ENCODE data around the gene C11orf86. TPM values are rescaled to one million over a fixed set of nuclear protein-coding genes. Genes with fewer than 3 reads are reported as not detected.

C11orf86 gene
- total RNA-seq, 1 donor from 2014 or later = not detected

- DNase-seq (ENCODE audit: low spot score) = no peak
- no peaks in the 10 kb centered on the region for H3K4me1 Mint-ChIP-seq (ENCODE audit: low read depth)
- H3K9me3 Mint-ChIP-seq = no peaks in the 10 kb centered on the region
- no peak overlapping the region for H3K4me3 Mint-ChIP-seq
- H3K27me3 Mint-ChIP-seq (ENCODE audit: insufficient read depth) = peaks cover 6% of the 10 kb centered on the region
- no peak overlapping the region for H3K27ac Mint-ChIP-seq
- intact Hi-C loops (cut with micrococcal nuclease) = no loop called here
- H3K36me3 Mint-ChIP-seq (ENCODE audit: low read depth) = no peaks in the 10 kb centered on the region
Observed at GRCh38 chr11:67006029-67006884, 31.2 kb downstream of the C11orf86 start.

GRCh38 chr11:67007126-67007525 lies 32.0 kb downstream of the C11orf86 start:
- Mint-ChIP-seq H3K36me3 (ENCODE audit: low read depth) (no peaks in the 10 kb centered on the region), H3K27ac (no peak overlapping the region), H3K4me3 (no peak overlapping the region), H3K27me3 (ENCODE audit: insufficient read depth) (peaks cover 6% of the 10 kb centered on the region), H3K9me3 (no peaks in the 10 kb centered on the region), H3K4me1 (ENCODE audit: low read depth) (no peaks in the 10 kb centered on the region)
- no peak for DNase-seq (ENCODE audit: low spot score)
- intact Hi-C loops (cut with micrococcal nuclease) = no loop called here

GRCh38 chr11:67010296-67010905 lies 35.3 kb downstream of the C11orf86 start:
- no peak for DNase-seq (ENCODE audit: low spot score)
- Mint-ChIP-seq H3K27ac (no peak overlapping the region), H3K4me3 (no peak overlapping the region), H3K4me1 (ENCODE audit: low read depth) (no peaks in the 10 kb centered on the region), H3K27me3 (ENCODE audit: insufficient read depth) (peaks cover 11% of the 10 kb centered on the region), H3K9me3 (no peaks in the 10 kb centered on the region), H3K36me3 (ENCODE audit: low read depth) (no peaks in the 10 kb centered on the region)
- intact Hi-C loops (cut with micrococcal nuclease) = no loop called here

- H3K36me3 Mint-ChIP-seq (ENCODE audit: low read depth) = no peaks in the 10 kb centered on the region
- H3K27me3 Mint-ChIP-seq (ENCODE audit: insufficient read depth) = peaks cover 11% of the 10 kb centered on the region
- no peaks in the 10 kb centered on the region for H3K4me1 Mint-ChIP-seq (ENCODE audit: low read depth)
- no peak overlapping the region for H3K27ac Mint-ChIP-seq
- intact Hi-C loops (cut with micrococcal nuclease) = no loop called here
- H3K9me3 Mint-ChIP-seq = no peaks in the 10 kb centered on the region
- no peak for DNase-seq (ENCODE audit: low spot score)
- no peak overlapping the region for H3K4me3 Mint-ChIP-seq
Observed at GRCh38 chr11:67013511-67014045, 38.5 kb downstream of the C11orf86 start.

- Mint-ChIP-seq H3K36me3 (ENCODE audit: low read depth) (no peaks in the 10 kb centered on the region), H3K27me3 (ENCODE audit: insufficient read depth) (peaks cover 14% of the 10 kb centered on the region), H3K4me1 (ENCODE audit: low read depth) (no peaks in the 10 kb centered on the region), H3K9me3 (no peaks in the 10 kb centered on the region), H3K27ac (no peak overlapping the region), H3K4me3 (no peak overlapping the region)
- intact Hi-C loops (cut with micrococcal nuclease) = no loop called here
- DNase-seq (ENCODE audit: low spot score) = no peak
Observed at GRCh38 chr11:67014343-67014742, 39.2 kb downstream of the C11orf86 start.

GRCh38 chr11:67015048-67015447 lies 39.9 kb downstream of the C11orf86 start:
- Mint-ChIP-seq H3K4me1 (ENCODE audit: low read depth) (no peaks in the 10 kb centered on the region), H3K27me3 (ENCODE audit: insufficient read depth) (peaks cover 13% of the 10 kb centered on the region), H3K36me3 (ENCODE audit: low read depth) (no peaks in the 10 kb centered on the region), H3K27ac (no peak overlapping the region), H3K9me3 (no peaks in the 10 kb centered on the region), H3K4me3 (no peak overlapping the region)
- intact Hi-C loops (cut with micrococcal nuclease) = no loop called here
- DNase-seq (ENCODE audit: low spot score) = no peak

GRCh38 chr11:67016550-67016949 lies 41.4 kb downstream of the C11orf86 start:
- Mint-ChIP-seq H3K36me3 (ENCODE audit: low read depth) (no peaks in the 10 kb centered on the region), H3K4me1 (ENCODE audit: low read depth) (no peaks in the 10 kb centered on the region), H3K27me3 (ENCODE audit: insufficient read depth) (peaks cover 27% of the 10 kb centered on the region), H3K27ac (no peak overlapping the region), H3K9me3 (no peaks in the 10 kb centered on the region), H3K4me3 (no peak overlapping the region)
- no peak for DNase-seq (ENCODE audit: low spot score)
- intact Hi-C loops (cut with micrococcal nuclease) = no loop called here

- intact Hi-C loops (cut with micrococcal nuclease) = no loop called here
- no peak overlapping the region for H3K27ac Mint-ChIP-seq
- peaks cover 49% of the 10 kb centered on the region for H3K27me3 Mint-ChIP-seq (ENCODE audit: insufficient read depth)
- no peaks in the 10 kb centered on the region for H3K9me3 Mint-ChIP-seq
- no peaks in the 10 kb centered on the region for H3K36me3 Mint-ChIP-seq (ENCODE audit: low read depth)
- DNase-seq (ENCODE audit: low spot score) = no peak
- H3K4me3 Mint-ChIP-seq = no peak overlapping the region
- H3K4me1 Mint-ChIP-seq (ENCODE audit: low read depth) = peaks cover 12% of the 10 kb centered on the region
Observed at GRCh38 chr11:67020949-67021348, 45.8 kb downstream of the C11orf86 start.

- Mint-ChIP-seq H3K4me3 (no peak overlapping the region), H3K27ac (no peak overlapping the region), H3K27me3 (ENCODE audit: insufficient read depth) (peaks cover 60% of the 10 kb centered on the region), H3K4me1 (ENCODE audit: low read depth) (peaks cover 12% of the 10 kb centered on the region), H3K36me3 (ENCODE audit: low read depth) (no peaks in the 10 kb centered on the region), H3K9me3 (no peaks in the 10 kb centered on the region)
- DNase-seq (ENCODE audit: low spot score) = no peak
- intact Hi-C loops (cut with micrococcal nuclease) = no loop called here
Observed at GRCh38 chr11:67022341-67022933, 47.3 kb downstream of the C11orf86 start.

- Mint-ChIP-seq H3K27me3 (ENCODE audit: insufficient read depth) (peaks cover 60% of the 10 kb centered on the region), H3K4me1 (ENCODE audit: low read depth) (peaks cover 12% of the 10 kb centered on the region), H3K36me3 (ENCODE audit: low read depth) (no peaks in the 10 kb centered on the region), H3K9me3 (no peaks in the 10 kb centered on the region), H3K27ac (no peak within 1 kb of the TSS), H3K4me3 (no peak within 1 kb of the TSS)
- intact Hi-C loops (cut with micrococcal nuclease) = no loop called here
- DNase-seq (ENCODE audit: low spot score) = no peak
Observed at GRCh38 chr11:67022961-67023956, 48.2 kb downstream of the C11orf86 start, which contains the start of gene SYT12. Gene SYT12 (plus strand): TSS chr11:67023134. CDS start chr11:67030145, 7,011 bp downstream.

- H3K4me1 Mint-ChIP-seq (ENCODE audit: low read depth) = peaks cover 12% of the 10 kb centered on the region
- no peak for DNase-seq (ENCODE audit: low spot score)
- no peak overlapping the region for H3K27ac Mint-ChIP-seq
- H3K9me3 Mint-ChIP-seq = no peaks in the 10 kb centered on the region
- intact Hi-C loops (cut with micrococcal nuclease) = no loop called here
- H3K36me3 Mint-ChIP-seq (ENCODE audit: low read depth) = no peaks in the 10 kb centered on the region
- H3K4me3 Mint-ChIP-seq = no peak overlapping the region
- peaks cover 61% of the 10 kb centered on the region for H3K27me3 Mint-ChIP-seq (ENCODE audit: insufficient read depth)
Observed at GRCh38 chr11:67023957-67024353, 48.9 kb downstream of the C11orf86 start.

GRCh38 chr11:67024410-67024809 lies 49.3 kb downstream of the C11orf86 start:
- H3K4me1 Mint-ChIP-seq (ENCODE audit: low read depth) = peaks cover 12% of the 10 kb centered on the region
- no peaks in the 10 kb centered on the region for H3K9me3 Mint-ChIP-seq
- no peaks in the 10 kb centered on the region for H3K36me3 Mint-ChIP-seq (ENCODE audit: low read depth)
- intact Hi-C loops (cut with micrococcal nuclease) = no loop called here
- peak overlapping the region; percentile 64 for H3K27ac Mint-ChIP-seq
- H3K4me3 Mint-ChIP-seq = no peak overlapping the region
- peak; percentile 27 for DNase-seq (ENCODE audit: low spot score)
- peaks cover 61% of the 10 kb centered on the region for H3K27me3 Mint-ChIP-seq (ENCODE audit: insufficient read depth)

All from activated T-helper 1 cell treated with anti-CD3 and anti-CD28 coated beads, Interleukin-12 subunit alpha, Interleukin-12 subunit beta, Interleukin-2, Interleukin-4 antibody, amounts not matched to agents 30 ng/mL and 10 ng/mL and 1 ng/mL, durations not matched to agents 14 hours and 24 hours and 36 hours (primary cell).